DMS53 treated with DMSO at 0.1 percent for 48 hours (cell line): ENCODE results near the gene KLK6.
"Not testable (repeated sequence)": the region's sequence is repeated elsewhere in the genome, so short reads cannot be mapped to it uniquely, and the experiment has no call there.

Source experiments
- DNase-seq: peaks from one replicate; lab custom pipeline; 2025; ENCODE audit not compliant: unreplicated experiment; lab: John Stamatoyannopoulos, UW

The KLK6 gene

DNA sequence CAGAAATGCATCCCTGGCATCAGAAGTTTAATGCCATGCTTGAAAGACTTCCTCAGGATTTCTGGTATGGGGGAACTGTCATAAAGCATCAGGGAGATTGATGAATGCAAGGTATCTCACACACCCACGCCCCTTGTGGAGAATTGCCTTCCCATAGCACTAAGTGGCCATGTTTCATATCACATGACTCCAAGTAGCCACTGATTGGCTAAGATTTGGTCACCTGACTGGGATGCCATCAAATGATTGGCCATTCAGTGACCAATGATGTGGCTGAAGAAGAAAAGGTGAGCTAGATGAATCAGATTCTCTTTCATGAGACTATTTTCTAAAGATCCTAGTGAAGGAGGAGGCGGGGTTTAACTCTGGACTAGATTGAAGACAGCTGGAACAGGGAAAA lies 24.7 kb upstream of the KLK6 start:
- DNase-seq, result no peak

GRCh38 chr19:50992666-50993035 lies 23.3 kb upstream of the KLK6 start:
- DNase-seq, result no peak

- DNase-seq, result not testable (repeated sequence)
These were observed 15.0 kb upstream of the KLK6 start for GRCh38 chr19:50984416-50984815.

DNA sequence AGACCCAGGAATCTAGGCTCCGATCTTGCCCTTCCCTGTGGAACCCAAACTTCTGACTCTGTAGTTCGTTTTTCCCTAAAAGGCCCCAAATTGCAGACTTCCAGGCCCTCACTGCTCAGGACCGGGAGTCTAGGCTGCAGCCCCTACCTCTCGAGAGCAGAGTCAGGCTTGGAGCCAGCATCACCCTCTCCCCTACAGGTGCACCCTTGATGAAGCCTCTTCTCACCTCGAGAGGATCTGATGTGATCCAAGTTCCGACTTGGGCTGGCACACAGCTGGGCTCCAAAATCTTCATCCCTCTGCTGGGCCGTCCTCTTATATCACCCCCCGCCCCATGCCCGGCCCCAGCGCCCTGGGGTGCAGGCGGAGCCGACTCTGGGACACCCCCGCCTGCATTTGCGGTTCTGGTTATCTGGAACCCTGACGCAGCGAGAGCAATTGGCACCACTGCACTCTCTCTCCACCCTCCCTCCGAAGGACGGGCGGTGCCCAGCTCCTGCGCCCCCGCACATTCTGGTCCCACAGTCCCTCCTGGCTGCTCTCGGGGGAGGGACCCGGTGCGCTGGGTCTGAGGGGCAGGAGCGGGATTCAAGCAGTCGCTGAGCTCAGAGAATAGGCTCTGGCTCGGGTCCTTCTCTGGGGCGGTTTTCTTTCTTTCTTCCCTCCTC lies 14.4 kb upstream of the KLK6 start, which contains the start of gene KLK7:
Gene KLK7, minus strand, starts transcription at position 293 of the 668 bp plus-strand sequence. CDS start 1,518 bp downstream, outside the sequence.
- no peak for DNase-seq

GRCh38 chr19:50982186-50982585 lies 12.8 kb upstream of the KLK6 start:
- no peak for DNase-seq

GRCh38 chr19:50981587-50982146 lies 12.3 kb upstream of the KLK6 start:
- no peak for DNase-seq

DNA sequence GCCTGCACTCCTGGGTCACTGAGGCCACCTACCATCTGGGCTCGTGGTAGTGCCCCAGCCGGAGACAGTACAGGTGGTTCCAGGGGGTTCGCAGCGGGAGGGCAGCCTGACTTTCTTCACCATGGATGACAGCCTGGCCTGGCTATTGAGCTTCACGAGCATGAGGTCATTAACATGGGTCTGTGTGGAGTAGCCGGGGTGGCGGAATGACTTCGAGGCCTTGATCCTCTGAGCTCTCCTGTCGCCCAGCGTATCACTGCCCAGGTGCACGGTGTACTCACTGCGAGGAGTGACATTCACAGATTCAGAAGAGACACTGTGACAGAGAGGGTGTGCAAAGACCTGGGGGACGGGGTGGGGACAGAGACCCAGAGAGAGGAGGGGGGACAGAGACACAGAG lies 10.8 kb upstream of the KLK6 start:
- no peak for DNase-seq

DNA sequence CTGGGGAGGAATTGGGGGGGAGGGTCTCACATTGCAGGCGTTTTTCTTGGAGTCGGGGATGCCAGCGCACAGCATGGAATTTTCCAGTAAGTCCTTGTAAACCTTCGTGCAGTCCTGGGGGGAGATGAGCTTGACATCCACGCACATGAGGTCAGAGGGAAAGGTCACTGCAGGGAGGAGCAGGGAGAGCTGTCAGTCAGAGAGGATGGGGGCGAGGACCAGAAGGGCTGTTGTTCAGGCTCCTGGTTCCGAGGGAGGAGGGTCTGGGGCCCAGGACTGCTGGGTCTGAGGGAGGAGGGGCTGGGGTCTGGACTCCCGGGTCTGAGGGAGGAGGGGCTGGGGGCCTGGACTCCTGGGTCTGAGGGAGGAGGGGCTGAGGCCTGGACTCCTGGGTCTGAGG lies 10.4 kb upstream of the KLK6 start:
- DNase-seq, result no peak

GRCh38 chr19:50978772-50979390 lies 9.5 kb upstream of the KLK6 start:
- no peak for DNase-seq

- DNase-seq, result no peak
These were observed 8.2 kb upstream of the KLK6 start for GRCh38 chr19:50977626-50978025.

DNA sequence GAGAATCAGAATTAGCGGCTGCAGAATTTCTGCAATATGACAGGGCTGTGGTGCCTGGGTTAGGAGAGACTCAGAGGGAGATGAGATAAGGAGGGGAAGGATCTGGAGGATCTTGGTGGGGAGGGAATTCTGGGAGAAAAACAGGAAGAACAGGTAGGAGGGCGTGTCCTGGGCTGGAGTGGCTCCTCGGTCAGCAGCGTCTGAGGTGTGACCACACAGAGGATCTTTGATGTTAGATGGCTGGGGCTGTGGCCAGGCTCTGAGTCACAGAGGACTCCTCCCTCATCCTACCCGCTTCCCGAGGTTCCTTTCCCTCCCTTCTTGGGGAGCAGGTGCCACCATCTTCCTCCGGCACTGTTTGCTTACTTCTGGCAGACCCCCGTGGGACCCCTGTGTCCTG lies 6.4 kb upstream of the KLK6 start:
- peak; percentile 11 for DNase-seq

DNA sequence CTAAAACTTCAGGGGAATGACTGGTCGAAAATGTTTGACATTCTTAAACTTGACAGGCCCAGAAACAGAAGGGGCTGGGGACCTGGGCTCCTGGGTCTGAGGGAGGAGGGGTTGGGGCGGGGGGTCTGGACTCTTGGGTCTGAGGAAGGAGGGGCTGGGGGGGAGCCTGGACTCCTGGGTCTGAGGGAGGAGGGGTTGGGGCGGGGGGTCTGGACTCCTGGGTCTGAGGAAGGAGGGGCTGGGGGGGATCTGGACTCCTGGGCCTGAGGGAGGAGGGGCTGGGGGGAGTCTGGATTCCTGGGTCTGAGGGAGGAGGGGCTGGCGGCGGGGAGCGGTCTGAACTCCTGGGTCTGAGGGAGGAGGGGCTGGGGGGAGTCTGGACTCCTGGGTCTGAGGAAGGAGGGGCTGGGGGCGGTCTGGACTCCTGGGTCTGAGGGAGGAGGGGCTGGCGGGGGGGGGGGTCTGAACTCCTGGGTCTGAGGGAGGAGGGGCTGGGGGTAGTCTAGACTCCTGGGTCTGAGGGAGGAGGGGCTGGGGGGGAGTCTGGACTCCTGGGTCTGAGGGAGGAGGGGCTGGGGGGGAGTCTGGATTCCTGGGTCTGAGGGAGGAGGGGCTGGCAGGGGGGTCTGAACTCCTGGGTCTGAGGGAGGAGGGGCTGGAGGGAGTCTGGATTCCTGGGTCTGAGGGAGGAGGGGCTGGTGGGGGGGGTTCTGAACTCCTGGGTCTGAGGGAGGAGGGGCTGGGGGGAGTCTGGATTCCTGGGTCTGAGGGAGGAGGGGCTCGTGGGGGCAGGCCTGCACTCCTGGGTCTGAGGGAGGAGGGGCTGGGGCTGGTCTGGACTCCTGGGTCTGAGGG lies 5.5 kb upstream of the KLK6 start:
- DNase-seq, result no peak

DNA sequence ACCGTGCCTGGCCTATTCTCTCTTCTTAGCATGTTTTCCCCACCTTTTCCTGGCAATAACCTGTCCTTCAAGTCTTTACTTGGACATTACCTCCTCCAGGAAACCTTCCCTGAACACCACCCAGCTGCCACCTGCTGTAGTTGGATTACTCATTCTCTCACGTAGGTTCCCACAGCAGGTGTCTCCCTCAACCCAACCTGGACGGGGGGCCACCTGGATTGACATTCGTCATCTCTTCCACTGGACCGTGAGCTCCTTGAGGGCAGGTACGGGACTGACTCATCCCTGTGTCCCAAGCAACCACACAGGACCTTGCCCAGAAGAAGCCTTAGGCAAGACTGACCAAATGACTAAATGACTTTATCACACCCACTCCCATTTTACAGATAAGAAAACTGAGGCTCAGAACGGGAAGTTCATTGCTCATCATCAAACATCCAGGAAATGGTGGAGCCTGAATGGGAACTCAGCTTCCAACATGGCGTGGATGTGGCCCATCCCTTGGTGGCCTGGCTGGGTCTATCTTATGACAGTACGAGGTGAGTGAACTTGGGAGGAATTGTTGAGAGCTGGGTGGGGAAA lies 3.5 kb upstream of the KLK6 start:
- no peak for DNase-seq

- DNase-seq, result not testable (repeated sequence)
These were observed 419 bp upstream of the KLK6 start for GRCh38 chr19:50969810-50970209.

- DNase-seq, result no peak
These were observed 527 bp downstream of the KLK6 start for GRCh38 chr19:50968716-50969412.

GRCh38 chr19:50967929-50968715 lies 1.3 kb downstream of the KLK6 start:
- DNase-seq, result no peak

- DNase-seq, result no peak
These were observed 5.1 kb downstream of the KLK6 start for GRCh38 chr19:50964266-50964665.

DNA sequence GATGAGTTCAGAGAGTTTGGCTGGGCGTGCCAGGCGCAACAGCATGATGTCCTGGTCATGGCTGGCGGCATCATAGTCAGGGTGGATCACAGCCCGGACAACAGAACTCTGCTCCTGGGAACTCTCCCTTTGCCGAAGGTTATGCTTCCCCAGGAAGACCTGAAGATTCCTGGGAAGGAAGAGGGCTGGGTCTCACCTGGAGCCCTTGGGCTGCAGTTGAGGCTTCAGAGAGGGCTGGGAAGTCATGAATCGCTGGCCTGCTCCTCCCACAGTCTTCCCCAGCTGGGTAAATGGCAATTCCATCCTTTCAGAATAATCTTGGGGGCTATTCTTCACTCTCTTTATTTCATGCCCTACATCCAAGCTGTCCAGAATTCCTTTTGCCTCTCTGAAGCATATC lies 6.0 kb downstream of the KLK6 start:
- no peak for DNase-seq

DNA sequence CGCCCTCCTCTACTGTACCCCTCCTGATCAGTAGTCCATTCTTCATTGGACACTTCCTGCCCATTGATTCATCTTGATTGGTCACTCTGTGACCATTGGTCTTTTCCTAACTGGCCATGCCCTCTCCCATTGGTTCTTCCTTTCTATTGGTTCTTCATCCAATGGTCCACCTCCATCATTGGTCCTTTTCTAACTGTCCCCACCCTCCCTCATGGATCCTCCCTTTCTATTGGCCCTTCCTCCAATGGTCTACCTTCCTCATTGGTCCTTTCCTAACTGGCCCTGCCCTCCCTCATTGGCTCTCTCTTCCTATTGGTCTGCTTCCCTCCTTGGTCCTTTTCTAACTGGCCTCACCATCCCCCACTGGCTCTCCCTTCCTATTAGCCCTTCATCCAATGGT lies 7.1 kb downstream of the KLK6 start:
- no peak for DNase-seq
